B cell (primary cell): ENCODE data around the gene UTP4. TPM values are rescaled to one million over a fixed set of nuclear protein-coding genes. Genes with fewer than 3 reads are reported as not detected.
"Not testable (repeated sequence)": the region's sequence is repeated elsewhere in the genome, so short reads cannot be mapped to it uniquely, and the experiment has no call there.

Source experiments
- ATAC-seq: fragments of 200-7000 bp; cut with Tn5 transposase; one replicate; pipeline ENCODE4 v1.10.0; 2021; ENCODE audit warnings: low read depth, mild to moderate bottlenecking, moderate number of reproducible peaks, moderate library complexity
- CTCF ChIA-PET: fragments of 350-600 bp; sonication (Branson Sonifier 250); formaldehyde crosslinking; loops from one replicate; lab custom pipeline; 2021; ENCODE audit warnings: antibody characterized with exemption, inconsistent platforms; lab: Charles Lee
- POLR2A ChIA-PET: fragments of 350-600 bp; sonication (Branson Sonifier 250); formaldehyde crosslinking; loops from one replicate; lab custom pipeline; 2021; ENCODE audit warnings: antibody characterized with exemption; lab: Charles Lee
- DNase-seq: peaks from one replicate; pipeline ENCODE4 v3.0.0; 2013
- H2AFZ ChIP-seq: 2 replicates; pipeline ENCODE4 v1.6.1; 2012; ENCODE audit warnings: mild to moderate bottlenecking, low read depth, low read length; ENCODE audit not compliant: insufficient read depth, poor library complexity, severe bottlenecking
- H3K27ac ChIP-seq, 2 donors: 1 replicate in 1 of 2; 2 replicates in 1 of 2; pipeline ENCODE4 v1.5.1; 2012 to 2013; ENCODE audit warnings: low read length in 2 of 2, mild to moderate bottlenecking in 2 of 2, moderate library complexity in 1 of 2
- H3K27me3 ChIP-seq, 4 experiments: fragments of 200-600 bp in 1 of 4; sonication (generic) in 1 of 4; replicated peaks in 1 of 4; 1 replicate in 2 of 4; 2 replicates in 2 of 4; pipeline versions ENCODE4 v1.6.1 to v1.7.0; 2013 to 2016; ENCODE audit warnings: low read length in 3 of 4, mild to moderate bottlenecking in 2 of 4, mixed read lengths in 1 of 4, moderate library complexity in 1 of 4; ENCODE audit not compliant: insufficient read depth in 4 of 4, control insufficient read depth in 3 of 4; ENCODE audit errors: control extremely low read depth in 1 of 4
- H3K36me3 ChIP-seq, 2 experiments: replicated peaks in 1 of 2; 1 replicate in 1 of 2; 2 replicates in 1 of 2; pipeline versions ENCODE4 v1.6.1 to v1.7.1; 2013; ENCODE audit warnings: low read length in 1 of 2; ENCODE audit not compliant: insufficient read depth in 2 of 2, control insufficient read depth in 1 of 2; ENCODE audit errors: control extremely low read depth in 1 of 2, extremely low read depth in 1 of 2
- H3K4me1 ChIP-seq, 2 donors: fragments of 200-600 bp in 1 of 2; sonication (generic) in 1 of 2; 1 replicate in 1 of 2; 2 replicates in 1 of 2; pipeline versions ENCODE4 v1.5.1 to v1.6.1; 2013 to 2017; ENCODE audit warnings: low read length in 2 of 2; ENCODE audit not compliant: control insufficient read depth in 2 of 2, insufficient read depth in 2 of 2
- H3K4me2 ChIP-seq: replicated peaks from 2 replicates; pipeline ENCODE3; 2012; ENCODE audit warnings: mild to moderate bottlenecking, low read depth, low read length; ENCODE audit not compliant: poor library complexity, severe bottlenecking
- H3K4me3 ChIP-seq, 5 experiments: fragments of 200-600 bp in 1 of 5; sonication (generic) in 1 of 5; 1 replicate in 3 of 5; 2 replicates in 2 of 5; pipeline versions ENCODE4 v1.5.1 to v1.7.0; 2011 to 2016; ENCODE audit warnings: low read length in 4 of 5, mild to moderate bottlenecking in 4 of 5, low read depth in 2 of 5, control low read depth in 1 of 5, moderate library complexity in 1 of 5; ENCODE audit not compliant: insufficient read depth in 1 of 5; ENCODE audit errors: control extremely low read depth in 1 of 5, extremely low read depth in 1 of 5
- H3K79me2 ChIP-seq: fragments of 200-600 bp; sonication (generic); one replicate; pipeline ENCODE4 v1.6.0; 2016; ENCODE audit warnings: low read length; ENCODE audit not compliant: control insufficient read depth, insufficient read depth
- H3K9ac ChIP-seq: fragments of 200-600 bp; sonication (generic); 2 replicates; pipeline ENCODE4 v1.6.1; 2017; ENCODE audit warnings: mild to moderate bottlenecking, low read length, moderate library complexity
- H3K9me3 ChIP-seq, 3 donors: one replicate each; pipeline versions ENCODE4 v1.6.1 to v1.7.1; 2013; ENCODE audit warnings: low read length in 2 of 3; ENCODE audit not compliant: control insufficient read depth in 2 of 3, insufficient read depth in 1 of 3; ENCODE audit errors: control extremely low read depth in 1 of 3
- H4K20me1 ChIP-seq: 2 replicates; pipeline ENCODE4 v1.6.0; 2012; ENCODE audit warnings: mild to moderate bottlenecking, low read length; ENCODE audit not compliant: insufficient read depth, control insufficient read depth, poor library complexity, severe bottlenecking
- H3K27ac Mint-ChIP-seq: one replicate; pipeline ENCODE4 v1.8.0; 2021; ENCODE audit warnings: mixed read lengths
- H3K27me3 Mint-ChIP-seq: one replicate; pipeline ENCODE4 v1.8.0; 2021; ENCODE audit warnings: mixed read lengths
- H3K4me1 Mint-ChIP-seq: one replicate; pipeline ENCODE4 v1.8.0; 2021; ENCODE audit warnings: mixed read lengths
- H3K4me3 Mint-ChIP-seq: one replicate; pipeline ENCODE4 v1.8.0; 2021; ENCODE audit warnings: mixed read lengths
- H3K9me3 Mint-ChIP-seq: one replicate; pipeline ENCODE4 v1.8.0; 2022; ENCODE audit warnings: mixed read lengths; ENCODE audit not compliant: insufficient read depth
- CTCF ChIP-seq: fragments of 200-600 bp; IDR thresholded peaks from one replicate; pipeline ENCODE4 v1.8.0; 2022; ENCODE audit warnings: antibody characterized with exemption, mild to moderate bottlenecking
- EZH2 ChIP-seq: IDR thresholded peaks from 2 replicates; pipeline ENCODE4 v1.6.1; 2012; ENCODE audit warnings: borderline replicate concordance, low read depth, mild to moderate bottlenecking, moderate library complexity, low read length; ENCODE audit not compliant: insufficient read depth, poor library complexity, severe bottlenecking
- WGBS: methylation state at CpG from one replicate; pipeline ENCODE4 v1.1.5; 2013; ENCODE audit warnings: missing lambda C conversion rate; ENCODE audit not compliant: insufficient coverage; 5-methylcytosine and 5-hydroxymethylcytosine counted together
- intact Hi-C: fragments of 100-400 bp; cut with micrococcal nuclease; formaldehyde crosslinking; loops from one replicate; pipeline ENCODE4 v1.10.0; 2022
- polyA plus RNA-seq: library from polyadenylated mRNA; depleted of rRNA; stranded (reverse); fragments of >200 nt; gene quantifications from 2 replicates; pipeline ENCODE4 v1.2.3, GENCODE V29; 2012
- total RNA-seq, 2 donors: library from RNA; stranded (reverse); fragments of 120-200 nt in 1 of 2; gene quantifications; 1 replicate in 1 of 2; 2 replicates in 1 of 2; pipeline versions ENCODE4 v1.2.3 to v1.2.4, GENCODE V29; 2013 to 2022

The UTP4 gene
- total and polyA plus RNA-seq, 2 donors (not counting 1 experiment from before 2014, with no cell fraction given) = 24.3 to 30.1 TPM

DNA sequence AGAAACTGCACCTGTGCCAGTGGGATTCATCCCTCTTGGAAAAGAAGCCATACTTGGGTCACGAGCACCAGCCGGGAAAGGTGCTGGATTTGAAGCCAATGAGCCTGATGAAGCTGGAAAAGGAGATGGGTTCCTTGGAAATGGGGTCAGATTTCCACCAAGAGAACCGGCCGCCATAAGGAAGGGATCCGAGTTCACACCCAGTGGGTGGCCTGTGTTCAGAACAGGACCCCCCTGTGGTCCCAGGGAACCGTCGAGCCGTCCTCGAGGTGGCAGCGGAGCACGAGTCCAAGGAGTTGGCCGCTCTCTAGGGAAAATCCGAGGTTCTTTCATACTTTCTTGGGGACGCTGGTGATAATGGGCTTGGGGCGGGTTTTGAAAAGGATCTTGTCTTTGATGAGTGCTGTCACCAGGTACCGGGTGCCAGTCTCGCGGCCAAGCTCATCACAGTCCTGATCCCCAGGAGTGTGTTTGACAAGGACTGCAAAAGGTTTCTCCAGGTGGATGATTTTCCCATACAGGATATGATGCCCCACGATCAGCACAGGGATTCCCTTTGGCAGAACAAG is 12.3 kb upstream of the UTP4 start:
- Histone ChIP-seq H3K9ac (no peak overlapping the region), H3K4me3 (no peak overlapping the region), H2AFZ (no peak overlapping the region), H3K79me2 (peaks cover 46% of the 10 kb centered on the region), H3K27me3 (no peaks in the 10 kb centered on the region), H3K4me2 (no peak overlapping the region), H4K20me1 (peaks cover 83% of the 10 kb centered on the region), H3K9me3 (no peaks in the 10 kb centered on the region), H3K36me3 (peaks cover 1 to 54% of the 10 kb centered on the region in 2 experiments), H3K27ac (no peak overlapping the region), H3K4me1 (no peaks in the 10 kb centered on the region)
- ATAC-seq = no peak
- intact Hi-C loops = no loop called here
- no peak for TF ChIP-seq CTCF
- no peak for TF ChIP-seq EZH2
- CTCF ChIA-PET = interaction anchor here (0.5 to 0.9 kb wide), 3 partner anchors 9 to 592 kb away, joined by 3 to 4 read pairs (median 3); no protein-coding TSS in a partner anchor
- no peak for DNase-seq
- Mint-ChIP-seq H3K27ac (no peak overlapping the region), H3K27me3 (no peaks in the 10 kb centered on the region), H3K4me3 (no peak overlapping the region), H3K9me3 (no peaks in the 10 kb centered on the region), H3K4me1 (peaks cover 10% of the 10 kb centered on the region)
- 98% methylated on average over 19 of the region's 19 CpGs for WGBS
- POLR2A ChIA-PET = no interaction called here

GRCh38 chr16:69123910-69124309 is 8.5 kb upstream of the UTP4 start:
- peak; percentile 81 for TF ChIP-seq CTCF
- no peak for TF ChIP-seq EZH2
- Histone ChIP-seq H3K9ac (no peak overlapping the region), H3K27me3 (no peaks in the 10 kb centered on the region), H3K4me1 (no peaks in the 10 kb centered on the region), H3K4me2 (no peak overlapping the region), H4K20me1 (peaks cover 72% of the 10 kb centered on the region), H3K79me2 (peaks cover 69% of the 10 kb centered on the region), H3K9me3 (no peaks in the 10 kb centered on the region), H3K27ac (no peak overlapping the region), H2AFZ (no peak overlapping the region), H3K4me3 (no peak overlapping the region), H3K36me3 (peaks cover 6 to 26% of the 10 kb centered on the region in 2 experiments)
- intact Hi-C loops = loop anchor here (1.0 to 2.0 kb wide), 3 partner anchors 277 to 533 kb away; no protein-coding TSS in a partner anchor
- ChIA-PET CTCF (interaction anchor here (0.6 to 6.4 kb wide), 28 partner anchors 8 to 995 kb away, joined by 3 to 83 read pairs (median 4); partner anchors contain the start of genes CHTF8, HAS3 and UTP4), POLR2A (no interaction called here)
- Mint-ChIP-seq H3K27me3 (no peaks in the 10 kb centered on the region), H3K9me3 (no peaks in the 10 kb centered on the region), H3K4me1 (peaks cover 14% of the 10 kb centered on the region), H3K4me3 (no peak overlapping the region), H3K27ac (no peak overlapping the region)
- peak; percentile 77 for DNase-seq
- WGBS = 80% methylated on average over 1 of the region's 3 CpGs
- peak; percentile 70 for ATAC-seq

DNA sequence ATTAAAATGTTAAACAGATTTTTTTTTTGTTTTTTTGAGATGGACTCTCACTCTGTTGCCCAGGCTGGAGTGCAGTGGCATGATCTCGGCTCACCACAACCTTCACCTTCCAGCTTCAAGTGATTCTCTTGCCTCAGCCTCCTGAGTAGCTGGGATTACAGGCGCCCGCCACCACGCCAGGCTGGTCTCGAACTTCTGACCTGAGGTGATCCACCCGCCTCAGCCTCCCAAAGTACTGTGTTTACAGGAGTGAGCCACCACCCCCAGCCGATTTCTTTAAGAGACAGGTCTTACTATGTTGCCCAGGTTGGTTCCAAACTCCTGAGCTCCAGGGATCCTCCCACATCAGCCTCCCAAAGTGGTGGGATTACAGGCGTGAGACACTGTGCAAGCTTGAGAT is 8.0 kb upstream of the UTP4 start:
- H3K27ac Mint-ChIP-seq, H3K9me3 Mint-ChIP-seq: not testable (repeated sequence)

More for the DNA sequence above, 8.0 kb upstream of the UTP4 start:
- Histone ChIP-seq H4K20me1 (peaks cover 67% of the 10 kb centered on the region), H3K79me2 (peaks cover 71% of the 10 kb centered on the region), H3K36me3 (peaks cover 6 to 21% of the 10 kb centered on the region in 2 experiments)
- peaks cover 15% of the 10 kb centered on the region for H3K4me1 Mint-ChIP-seq
- H2AFZ ChIP-seq, H3K4me3 ChIP-seq, ATAC-seq, H3K27me3 ChIP-seq, H3K4me1 ChIP-seq, H3K27ac ChIP-seq, H3K4me2 ChIP-seq, H3K4me3 Mint-ChIP-seq, H3K9me3 ChIP-seq, POLR2A ChIA-PET, DNase-seq, H3K9ac ChIP-seq, H3K27me3 Mint-ChIP-seq: not testable (repeated sequence)
- WGBS = 87% methylated on average over 7 of the region's 8 CpGs
- CTCF ChIA-PET = interaction anchor here (0.7 to 6.4 kb wide), 24 partner anchors 8 to 867 kb away, joined by 3 to 83 read pairs (median 4); partner anchors contain the start of genes CHTF8 and UTP4
- intact Hi-C loops = loop anchor here (1.0 to 2.0 kb wide), 3 partner anchors 277 to 534 kb away; no protein-coding TSS in a partner anchor
